Measurements from ENCODE around the gene RHOU.

Gene RHOU

GRCh38 chr1:228725178-228725577 lies 10.1 kb upstream of the RHOU start:
- H3K27ac Mint-ChIP-seq: no peak overlapping the region
- no peak overlapping the region for H3K4me3 Mint-ChIP-seq
- ATAC-seq (no peak), DNase-seq (no peak)
- H3K4me1 Mint-ChIP-seq: no peaks in the 10 kb centered on the region
- peaks cover 16% of the 10 kb centered on the region for H3K27me3 Mint-ChIP-seq
- no peaks in the 10 kb centered on the region for H3K9me3 Mint-ChIP-seq

GRCh38 chr1:228727681-228728171 lies 7.6 kb upstream of the RHOU start:
- ATAC-seq: no peak
- no peak overlapping the region for H3K4me3 Mint-ChIP-seq
- H3K9me3 Mint-ChIP-seq: no peaks in the 10 kb centered on the region
- H3K4me1 Mint-ChIP-seq: no peaks in the 10 kb centered on the region
- no peak for DNase-seq
- no peak overlapping the region for H3K27ac Mint-ChIP-seq
- peaks cover 38% of the 10 kb centered on the region for H3K27me3 Mint-ChIP-seq

GRCh38 chr1:228732426-228732825 lies 2.9 kb upstream of the RHOU start:
- DNase-seq (no peak), ATAC-seq (no peak)
- no peaks in the 10 kb centered on the region for H3K9me3 Mint-ChIP-seq
- no peak overlapping the region for H3K4me3 Mint-ChIP-seq
- peaks cover 15% of the 10 kb centered on the region for H3K4me1 Mint-ChIP-seq
- H3K27ac Mint-ChIP-seq: no peak overlapping the region
- H3K27me3 Mint-ChIP-seq: peaks cover 41% of the 10 kb centered on the region

- DNase-seq (no peak), ATAC-seq (no peak)
- peaks cover 34% of the 10 kb centered on the region for H3K27me3 Mint-ChIP-seq
- H3K4me3 Mint-ChIP-seq: no peak overlapping the region
- H3K9me3 Mint-ChIP-seq: no peaks in the 10 kb centered on the region
- peaks cover 15% of the 10 kb centered on the region for H3K4me1 Mint-ChIP-seq
- H3K27ac Mint-ChIP-seq: no peak overlapping the region
Observed at GRCh38 chr1:228733576-228733975, 1.7 kb upstream of the RHOU start.

- peaks cover 24% of the 10 kb centered on the region for H3K27me3 Mint-ChIP-seq
- peak; percentile 10 to 29 for DNase-seq
- H3K27ac Mint-ChIP-seq: no peak overlapping the region
- H3K4me1 Mint-ChIP-seq: peaks cover 15% of the 10 kb centered on the region
- peak; percentile 56 for ATAC-seq
- no peaks in the 10 kb centered on the region for H3K9me3 Mint-ChIP-seq
- H3K4me3 Mint-ChIP-seq: peak overlapping the region; percentile 76 to 81
Observed at GRCh38 chr1:228735871-228736586, 750 bp downstream of the RHOU start.

GRCh38 chr1:228736844-228737445 lies 1.7 kb downstream of the RHOU start:
- Mint-ChIP-seq H3K4me3 (peak overlapping the region in 1 of 2 donors; percentile 12), H3K27ac (no peak overlapping the region), H3K4me1 (peaks cover 15% of the 10 kb centered on the region), H3K9me3 (no peaks in the 10 kb centered on the region), H3K27me3 (peaks cover 15% of the 10 kb centered on the region)
- ATAC-seq (no peak), DNase-seq (no peak)

GRCh38 chr1:228737601-228738041 lies 2.3 kb downstream of the RHOU start:
- no peak for ATAC-seq
- Mint-ChIP-seq H3K27ac (no peak overlapping the region), H3K27me3 (peaks cover 8% of the 10 kb centered on the region), H3K4me3 (no peak overlapping the region), H3K9me3 (no peaks in the 10 kb centered on the region), H3K4me1 (peaks cover 15% of the 10 kb centered on the region)
- no peak for DNase-seq

GRCh38 chr1:228739826-228740225 lies 4.5 kb downstream of the RHOU start:
- no peak overlapping the region for H3K4me3 Mint-ChIP-seq
- H3K9me3 Mint-ChIP-seq: no peaks in the 10 kb centered on the region

GRCh38 chr1:228740543-228741317 lies 5.5 kb downstream of the RHOU start:
- Mint-ChIP-seq H3K4me1 (peaks cover 9% of the 10 kb centered on the region), H3K27ac (no peak overlapping the region), H3K9me3 (no peaks in the 10 kb centered on the region), H3K4me3 (no peak overlapping the region), H3K27me3 (no peaks in the 10 kb centered on the region)
- ATAC-seq (no peak), DNase-seq (no peak)

More at GRCh38 chr1:228739826-228740225, 4.5 kb downstream of the RHOU start:
- Mint-ChIP-seq H3K4me1 (peaks cover 10% of the 10 kb centered on the region), H3K27ac (no peak overlapping the region), H3K27me3 (no peaks in the 10 kb centered on the region)
- ATAC-seq (no peak), DNase-seq (no peak)

GRCh38 chr1:228742281-228742860 lies 7.1 kb downstream of the RHOU start:
- H3K27ac Mint-ChIP-seq: no peak overlapping the region
- no peaks in the 10 kb centered on the region for H3K4me1 Mint-ChIP-seq
- H3K9me3 Mint-ChIP-seq: no peaks in the 10 kb centered on the region
- DNase-seq: no peak
- H3K4me3 Mint-ChIP-seq: no peak overlapping the region
- ATAC-seq: no peak
- H3K27me3 Mint-ChIP-seq: no peaks in the 10 kb centered on the region

GRCh38 chr1:228743405-228743804 lies 8.1 kb downstream of the RHOU start:
- Mint-ChIP-seq H3K27ac (no peak overlapping the region), H3K27me3 (no peaks in the 10 kb centered on the region), H3K9me3 (no peaks in the 10 kb centered on the region), H3K4me1 (no peaks in the 10 kb centered on the region), H3K4me3 (no peak overlapping the region)
- no peak for DNase-seq
- ATAC-seq: no peak

- Mint-ChIP-seq H3K4me1 (no peaks in the 10 kb centered on the region), H3K27me3 (no peaks in the 10 kb centered on the region), H3K27ac (no peak overlapping the region), H3K9me3 (no peaks in the 10 kb centered on the region), H3K4me3 (no peak overlapping the region)
- DNase-seq (no peak), ATAC-seq (no peak)
Observed at GRCh38 chr1:228744356-228744755, 9.1 kb downstream of the RHOU start.

- DNase-seq (no peak), ATAC-seq (no peak)
- H3K27me3 Mint-ChIP-seq: no peaks in the 10 kb centered on the region
- no peaks in the 10 kb centered on the region for H3K9me3 Mint-ChIP-seq
- H3K27ac Mint-ChIP-seq: no peak overlapping the region
- no peak overlapping the region for H3K4me3 Mint-ChIP-seq
- H3K4me1 Mint-ChIP-seq: no peaks in the 10 kb centered on the region
Observed at GRCh38 chr1:228744918-228745317, 9.6 kb downstream of the RHOU start.

GRCh38 chr1:228745497-228745896 lies 10.2 kb downstream of the RHOU start:
- Mint-ChIP-seq H3K9me3 (no peaks in the 10 kb centered on the region), H3K27ac (no peak overlapping the region), H3K27me3 (no peaks in the 10 kb centered on the region), H3K4me3 (no peak overlapping the region), H3K4me1 (no peaks in the 10 kb centered on the region)
- ATAC-seq: no peak
- DNase-seq: no peak

GRCh38 chr1:228747301-228747935 lies 12.1 kb downstream of the RHOU start:
- ATAC-seq (no peak), DNase-seq (no peak)
- H3K27ac Mint-ChIP-seq: no peak overlapping the region
- no peaks in the 10 kb centered on the region for H3K4me1 Mint-ChIP-seq
- H3K9me3 Mint-ChIP-seq: no peaks in the 10 kb centered on the region
- H3K27me3 Mint-ChIP-seq: no peaks in the 10 kb centered on the region
- no peak overlapping the region for H3K4me3 Mint-ChIP-seq
